Left renal pelvis (tissue), 4 donors: ENCODE data around the gene ARHGAP19. TPM values are rescaled to one million over a fixed set of nuclear protein-coding genes. Genes with fewer than 3 reads are reported as not detected.

ENCODE experiments used
- DNase-seq, 4 donors: peaks; one replicate each; pipeline ENCODE4 v3.0.0-alpha.2; 2013; ENCODE audit warnings: low read depth in 4 of 4, low spot score in 3 of 4
- polyA plus RNA-seq, 4 donors: library from polyadenylated mRNA; unstranded; fragments of 120-200 nt; gene quantifications; one replicate each; pipeline ENCODE4 v1.2.1, GENCODE V29; 2013; ENCODE audit not compliant: insufficient read length in 4 of 4

The ARHGAP19 gene
- polyA plus RNA-seq, 4 donors = 20.9 to 37.9 (median 31.1) TPM

- DNase-seq = no peak
Measured at GRCh38 chr10:97199152-97199551, 93.3 kb downstream of the ARHGAP19 start.

GRCh38 chr10:97197030-97197500 is 95.4 kb downstream of the ARHGAP19 start:
- DNase-seq = no peak

GRCh38 chr10:97196223-97197029 is 96.0 kb downstream of the ARHGAP19 start:
- DNase-seq = no peak

GRCh38 chr10:97195706-97196222 is 96.7 kb downstream of the ARHGAP19 start:
- no peak for DNase-seq

- DNase-seq = no peak
Measured at GRCh38 chr10:97192952-97193435, 99.4 kb downstream of the ARHGAP19 start.

GRCh38 chr10:97190450-97190849 is 102.0 kb downstream of the ARHGAP19 start:
- no peak for DNase-seq

- no peak for DNase-seq
Measured at GRCh38 chr10:97188261-97188711, 104.2 kb downstream of the ARHGAP19 start.

GRCh38 chr10:97186911-97187310 is 105.5 kb downstream of the ARHGAP19 start:
- DNase-seq = no peak

GRCh38 chr10:97185326-97186058 is 106.9 kb downstream of the ARHGAP19 start, which contains the start of gene SLIT1:
Gene SLIT1 (minus strand): TSS chr10:97185959. CDS start chr10:97185674, 285 bp downstream.
- DNase-seq = no peak

GRCh38 chr10:97184971-97185325 is 107.5 kb downstream of the ARHGAP19 start:
- no peak for DNase-seq

GRCh38 chr10:97183314-97183713 is 109.1 kb downstream of the ARHGAP19 start:
- DNase-seq = no peak

- no peak for DNase-seq
Measured at GRCh38 chr10:97182288-97182990, 110.0 kb downstream of the ARHGAP19 start.

GRCh38 chr10:97180986-97181385 is 111.5 kb downstream of the ARHGAP19 start:
- DNase-seq = no peak

GRCh38 chr10:97180363-97180755 is 112.1 kb downstream of the ARHGAP19 start:
- DNase-seq = no peak

GRCh38 chr10:97179731-97180362 is 112.6 kb downstream of the ARHGAP19 start:
- DNase-seq = no peak

- DNase-seq = no peak
Measured at GRCh38 chr10:97179311-97179710, 113.1 kb downstream of the ARHGAP19 start.

GRCh38 chr10:97178074-97178473 is 114.4 kb downstream of the ARHGAP19 start:
- DNase-seq = no peak

GRCh38 chr10:97176226-97176625 is 116.2 kb downstream of the ARHGAP19 start:
- DNase-seq = no peak

- DNase-seq = no peak
Measured at GRCh38 chr10:97175586-97175985, 116.9 kb downstream of the ARHGAP19 start.

GRCh38 chr10:97174941-97175340 is 117.5 kb downstream of the ARHGAP19 start:
- no peak for DNase-seq
